Measurements from ENCODE around the gene MAGEA11. TPM values are rescaled to one million over a fixed set of nuclear protein-coding genes. Genes with fewer than 3 reads are reported as not detected.

Gene MAGEA11
- total and polyA plus RNA-seq, 2 of the 8 experiments (the other 6 are each of a cell fraction or from before 2014, with no cell fraction given) = not detected

DNA sequence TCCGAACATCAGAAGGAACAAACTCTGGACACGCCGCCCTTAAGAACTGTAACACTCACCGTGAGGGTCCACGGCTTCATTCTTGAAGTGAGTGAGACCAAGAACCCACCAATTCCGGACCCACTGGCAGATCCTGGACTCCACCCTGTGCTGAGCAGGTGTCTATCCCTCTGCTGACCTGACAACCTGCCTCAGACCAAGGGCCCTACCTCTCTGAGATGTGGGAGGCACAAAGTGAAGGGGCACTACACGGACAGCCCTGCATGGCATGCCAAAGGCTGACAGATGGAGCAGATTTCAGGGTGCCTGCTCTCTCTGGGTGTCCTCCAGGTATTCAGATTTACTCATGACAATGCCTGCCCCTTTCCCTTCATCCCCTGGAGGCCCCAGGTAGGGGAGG is 48.0 kb downstream of the MAGEA11 start (continued):
- TF ChIP-seq POLR2A (IDR thresholded peaks at IDR 0.05; ENCODE audit: control extremely low read depth in 1 of 2, low read depth in 2 of 2, low read length in 2 of 2) (no peak), EZH2 (IDR thresholded peaks at IDR 0.05; ENCODE audit: low read depth, low read length, severe bottlenecking) (no peak)
